Esophagus squamous epithelium (tissue), 4 donors: ENCODE results near the gene RPL12.

ENCODE experiments used
- POLR2A ChIP-seq, 4 donors: fragments of 450-650 bp; IDR thresholded peaks; one replicate each; pipeline ENCODE4 v1.6.1; 2017; ENCODE audit warnings: antibody characterized with exemption in 4 of 4, mild to moderate bottlenecking in 4 of 4, moderate library complexity in 3 of 4
- TF ChIP-seq, protein P1 (sequence below), 6 experiments: fragments of 450-650 bp in 4 of 6; fragments of 200-600 bp in 2 of 6; sonication (generic) in 2 of 6; IDR thresholded peaks; one replicate each; pipeline ENCODE4 v1.5.1; 2016 to 2019; ENCODE audit warnings: antibody characterized with exemption in 6 of 6, mild to moderate bottlenecking in 4 of 6, moderate library complexity in 4 of 6

DNA sequence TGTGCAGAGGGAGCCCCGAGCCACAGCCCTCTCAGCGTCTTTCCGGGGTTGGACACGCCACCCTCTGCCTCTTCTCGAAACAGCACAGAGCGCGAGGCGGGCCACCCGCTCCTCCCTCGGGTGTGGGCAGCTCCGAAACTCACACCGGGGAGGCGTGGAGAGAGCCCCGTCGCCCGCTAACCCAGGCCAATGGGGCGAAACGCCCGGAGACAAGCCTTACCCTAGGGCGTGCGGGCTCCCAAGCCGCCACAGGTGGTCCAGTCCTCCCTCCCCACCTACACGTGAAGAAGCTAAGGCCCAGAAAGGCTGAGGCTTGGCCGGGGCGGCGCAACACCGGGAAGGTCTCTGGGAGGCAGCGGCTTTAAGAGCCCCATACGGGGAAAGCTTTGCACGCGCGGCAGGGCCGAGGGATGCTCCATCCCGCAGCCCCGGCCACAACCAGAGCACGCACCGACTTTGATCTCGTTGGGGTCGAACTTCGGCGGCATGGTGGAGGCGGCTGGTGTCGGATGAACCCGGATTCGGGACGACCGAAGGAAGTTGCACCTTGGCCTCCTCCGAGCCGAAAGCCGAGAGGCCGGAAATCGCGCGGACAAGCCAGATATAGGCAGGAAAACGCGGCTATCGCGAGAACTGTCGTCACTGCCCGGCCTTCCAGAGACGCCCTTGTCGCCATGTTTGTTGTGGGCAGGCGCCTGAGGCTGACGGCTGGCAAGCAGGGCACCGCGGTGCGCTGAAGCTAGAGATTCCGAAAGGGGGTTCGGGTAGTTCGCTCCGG lies at the start of gene RPL12, which contains the start of gene LRSAM1:
- TF ChIP-seq, protein P1, sequence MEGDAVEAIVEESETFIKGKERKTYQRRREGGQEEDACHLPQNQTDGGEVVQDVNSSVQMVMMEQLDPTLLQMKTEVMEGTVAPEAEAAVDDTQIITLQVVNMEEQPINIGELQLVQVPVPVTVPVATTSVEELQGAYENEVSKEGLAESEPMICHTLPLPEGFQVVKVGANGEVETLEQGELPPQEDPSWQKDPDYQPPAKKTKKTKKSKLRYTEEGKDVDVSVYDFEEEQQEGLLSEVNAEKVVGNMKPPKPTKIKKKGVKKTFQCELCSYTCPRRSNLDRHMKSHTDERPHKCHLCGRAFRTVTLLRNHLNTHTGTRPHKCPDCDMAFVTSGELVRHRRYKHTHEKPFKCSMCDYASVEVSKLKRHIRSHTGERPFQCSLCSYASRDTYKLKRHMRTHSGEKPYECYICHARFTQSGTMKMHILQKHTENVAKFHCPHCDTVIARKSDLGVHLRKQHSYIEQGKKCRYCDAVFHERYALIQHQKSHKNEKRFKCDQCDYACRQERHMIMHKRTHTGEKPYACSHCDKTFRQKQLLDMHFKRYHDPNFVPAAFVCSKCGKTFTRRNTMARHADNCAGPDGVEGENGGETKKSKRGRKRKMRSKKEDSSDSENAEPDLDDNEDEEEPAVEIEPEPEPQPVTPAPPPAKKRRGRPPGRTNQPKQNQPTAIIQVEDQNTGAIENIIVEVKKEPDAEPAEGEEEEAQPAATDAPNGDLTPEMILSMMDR (IDR thresholded peaks at IDR 0.05): peak in 1 of 6 experiments; percentile 13
- peak; percentile 77 to 100 (median 98) for TF ChIP-seq POLR2A (IDR thresholded peaks at IDR 0.05)
